T-helper 1 cell treated with Interleukin-12 subunit alpha and Interleukin-12 subunit beta and Interleukin-4 antibody, amounts not matched to agents 30 ng/mL and 1 ng/mL, for 36 hours (primary cell): Measurements from ENCODE around the gene MBTPS2. TPM values are rescaled to one million over a fixed set of nuclear protein-coding genes. Genes with fewer than 3 reads are reported as not detected.
"Not testable (repeated sequence)": the region's sequence is repeated elsewhere in the genome, so short reads cannot be mapped to it uniquely, and the experiment has no call there.

Source experiments
- intact Hi-C: fragments of 100-400 bp; cut with micrococcal nuclease; formaldehyde crosslinking; loops from one replicate; pipeline ENCODE4 v1.15.1; 2024
- total RNA-seq: library from RNA; stranded (reverse); gene quantifications from 2 replicates; pipeline ENCODE4 v1.2.3, GENCODE V29; 2022

Gene MBTPS2
- total RNA-seq, 1 donor from 2014 or later: 10.7 TPM

- intact Hi-C loops: no loop called here
These were observed 16.6 kb downstream of the MBTPS2 start, which contains the start of gene YY2 for GRCh38 chrX:21855937-21856415. Gene YY2, plus strand, starts transcription at chrX:21855987. Its CDS starts 498 bp downstream, at chrX:21856485.

DNA sequence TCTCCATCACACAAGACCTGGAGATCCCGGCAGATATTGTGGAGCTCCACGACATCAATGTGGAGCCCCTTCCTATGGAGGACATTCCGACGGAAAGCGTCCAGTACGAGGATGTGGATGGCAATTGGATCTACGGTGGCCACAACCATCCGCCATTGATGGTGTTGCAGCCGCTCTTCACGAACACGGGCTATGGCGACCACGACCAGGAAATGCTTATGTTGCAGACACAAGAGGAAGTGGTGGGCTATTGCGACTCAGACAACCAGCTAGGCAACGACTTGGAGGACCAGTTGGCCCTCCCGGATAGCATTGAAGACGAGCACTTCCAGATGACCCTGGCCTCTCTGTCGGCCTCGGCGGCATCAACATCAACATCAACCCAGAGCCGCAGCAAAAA lies 17.1 kb downstream of the MBTPS2 start:
- intact Hi-C loops: no loop called here

DNA sequence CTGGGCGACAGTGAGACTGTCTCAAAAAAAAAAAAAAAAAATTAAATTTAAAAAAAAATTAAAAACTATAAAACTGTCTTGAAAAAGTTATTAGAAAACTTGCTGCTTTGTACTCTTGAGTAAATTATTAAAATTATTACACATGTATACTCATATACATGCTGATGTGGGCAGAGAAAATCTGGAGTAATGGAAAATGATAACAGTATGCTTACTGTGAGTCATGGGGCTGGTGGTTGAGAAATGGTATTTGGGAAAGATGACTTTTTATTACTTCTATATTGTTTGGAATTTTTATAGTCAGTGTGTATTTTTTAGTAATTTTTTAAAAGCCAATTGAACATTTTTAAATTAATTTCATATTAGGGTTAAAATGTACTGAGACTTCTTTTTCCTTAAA lies 23.8 kb downstream of the MBTPS2 start:
- intact Hi-C loops: no loop called here

GRCh38 chrX:21865436-21865835 lies 26.0 kb downstream of the MBTPS2 start:
- intact Hi-C loops: no loop called here

DNA sequence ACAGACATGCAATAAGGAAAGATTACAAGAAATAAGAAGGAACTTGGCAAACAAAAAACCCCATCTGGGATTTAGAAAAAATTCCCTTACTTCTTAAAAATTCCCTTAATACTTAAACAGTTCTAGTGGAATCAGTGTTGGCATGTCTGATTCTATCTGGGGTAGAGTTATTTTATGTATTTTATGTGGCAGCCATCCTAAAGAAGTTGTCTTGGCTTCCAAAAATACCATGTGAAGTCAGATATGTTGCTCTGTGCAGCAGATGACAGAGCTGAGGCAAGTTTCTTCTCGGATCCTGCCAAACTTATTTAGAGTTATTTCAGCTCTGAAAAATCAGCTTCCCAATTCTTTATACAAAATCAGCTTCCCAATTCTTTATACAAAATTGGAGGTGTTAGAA lies 31.1 kb downstream of the MBTPS2 start:
- intact Hi-C loops: no loop called here

GRCh38 chrX:21873063-21873775 lies 33.8 kb downstream of the MBTPS2 start:
- intact Hi-C loops: no loop called here

GRCh38 chrX:21874182-21874581 lies 34.8 kb downstream of the MBTPS2 start:
- intact Hi-C loops: not testable (repeated sequence)

DNA sequence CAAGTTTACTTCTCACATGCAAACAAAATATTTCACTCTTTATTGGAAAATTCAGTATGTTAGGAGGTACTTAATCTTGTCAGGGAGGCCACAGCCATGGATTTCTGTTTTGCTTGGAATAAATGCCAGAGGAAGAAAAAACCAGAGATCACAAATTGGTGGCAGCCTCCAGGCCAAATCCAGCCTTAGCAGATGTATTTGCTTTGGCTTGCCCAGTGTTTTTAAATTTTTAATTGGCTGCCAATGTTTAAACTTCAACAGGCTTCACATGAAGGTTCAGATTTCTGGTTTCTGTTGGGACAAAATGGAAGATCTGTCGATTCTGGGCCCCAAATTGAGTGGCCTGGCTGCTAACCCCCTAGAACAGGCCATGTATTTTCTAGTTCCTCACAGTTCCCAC lies 35.6 kb downstream of the MBTPS2 start:
- intact Hi-C loops: no loop called here

DNA sequence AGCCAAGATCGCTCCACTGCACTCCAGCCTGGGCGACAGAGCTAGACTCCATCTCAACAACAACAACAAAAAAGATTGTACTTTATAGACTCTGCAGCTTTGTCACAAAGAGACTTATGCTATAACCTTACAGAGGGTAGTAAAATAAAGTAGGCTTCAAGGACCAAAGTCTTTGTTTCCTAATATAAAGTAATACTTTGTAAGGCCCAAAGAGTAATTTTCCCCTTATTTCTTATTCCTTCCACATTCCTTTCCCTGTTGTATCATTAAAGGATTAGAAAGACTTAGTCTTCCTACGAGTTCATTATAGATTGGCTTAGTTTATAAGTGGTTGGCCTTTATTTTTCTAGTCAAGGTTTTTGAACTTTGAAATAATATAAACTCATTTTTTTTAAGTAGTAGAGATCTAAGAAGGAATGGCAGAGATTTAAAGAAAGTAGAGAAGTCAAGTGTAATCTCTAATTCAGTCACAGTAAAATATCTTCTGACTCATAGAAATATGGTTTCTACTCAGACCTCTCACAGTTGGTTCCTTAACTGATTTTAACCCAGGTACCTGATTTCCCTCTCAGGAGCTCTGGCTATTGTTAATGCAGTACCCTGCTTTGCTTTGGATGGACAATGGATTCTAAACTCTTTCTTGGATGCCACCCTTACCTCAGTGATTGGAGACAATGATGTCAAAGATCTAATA lies 42.6 kb downstream of the MBTPS2 start:
- intact Hi-C loops: no loop called here

DNA sequence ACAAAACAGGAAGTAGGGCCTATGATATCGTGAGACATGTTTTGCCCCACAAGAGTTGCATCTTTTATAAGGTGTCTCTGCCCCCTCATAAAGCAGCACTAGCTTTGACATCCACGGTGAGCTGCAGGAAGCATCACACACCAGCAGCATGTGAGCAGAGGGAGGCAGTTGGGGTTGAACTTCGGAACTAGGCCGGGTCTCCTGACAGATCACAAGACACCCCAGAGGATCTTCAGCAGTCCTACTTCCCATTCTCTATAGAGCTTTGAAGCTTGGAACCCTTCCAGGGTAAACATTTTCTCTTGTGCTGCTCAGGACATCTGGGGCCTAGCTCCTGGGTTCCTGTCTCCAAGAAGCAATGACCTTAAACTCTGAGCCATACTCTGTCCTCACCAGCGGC lies 43.8 kb downstream of the MBTPS2 start:
- intact Hi-C loops: no loop called here

- intact Hi-C loops: no loop called here
These were observed 46.2 kb downstream of the MBTPS2 start for GRCh38 chrX:21885568-21885967.

DNA sequence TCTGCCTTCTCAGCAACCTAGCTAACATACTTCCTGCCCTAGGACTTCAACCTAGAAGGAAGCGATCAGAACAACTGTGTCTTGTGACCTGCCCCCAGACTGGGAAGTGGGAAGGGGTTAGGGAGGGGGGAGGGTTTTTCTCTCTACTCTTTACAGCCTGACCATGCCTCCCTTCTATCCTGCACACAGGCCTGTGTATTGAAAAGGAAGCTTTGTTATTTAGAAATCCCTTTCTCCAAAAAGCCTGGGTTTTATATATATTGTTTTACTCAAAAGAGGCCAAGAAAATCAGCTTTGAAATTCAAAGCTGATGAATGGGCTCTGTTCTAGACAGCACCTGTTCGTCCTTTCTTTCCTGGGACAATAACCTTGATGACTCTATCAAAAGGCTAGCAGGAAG lies 65.9 kb downstream of the MBTPS2 start:
- intact Hi-C loops: no loop called here

- intact Hi-C loops: no loop called here
These were observed 66.5 kb downstream of the MBTPS2 start for GRCh38 chrX:21905953-21906352.

DNA sequence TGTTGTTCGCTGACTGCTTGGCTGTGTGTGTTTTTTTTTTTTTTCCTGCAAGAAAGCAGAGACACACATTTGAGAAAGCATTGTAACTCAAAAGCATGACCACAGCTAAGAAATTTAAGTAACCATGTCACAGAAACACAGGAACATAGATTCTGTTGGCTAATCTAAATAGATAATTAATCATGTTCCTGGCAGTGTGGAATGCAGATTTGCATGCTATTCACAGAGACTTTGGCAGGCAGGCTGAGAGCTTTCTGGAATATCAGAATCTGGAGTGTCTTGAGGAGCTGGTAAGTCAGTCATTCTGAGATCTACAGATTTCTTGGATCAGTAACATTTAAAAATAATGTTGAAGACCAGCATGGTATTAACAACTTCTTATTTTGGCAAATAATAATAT lies 67.8 kb downstream of the MBTPS2 start:
- intact Hi-C loops: no loop called here

GRCh38 chrX:21911481-21911880 lies 72.1 kb downstream of the MBTPS2 start:
- intact Hi-C loops: no loop called here

DNA sequence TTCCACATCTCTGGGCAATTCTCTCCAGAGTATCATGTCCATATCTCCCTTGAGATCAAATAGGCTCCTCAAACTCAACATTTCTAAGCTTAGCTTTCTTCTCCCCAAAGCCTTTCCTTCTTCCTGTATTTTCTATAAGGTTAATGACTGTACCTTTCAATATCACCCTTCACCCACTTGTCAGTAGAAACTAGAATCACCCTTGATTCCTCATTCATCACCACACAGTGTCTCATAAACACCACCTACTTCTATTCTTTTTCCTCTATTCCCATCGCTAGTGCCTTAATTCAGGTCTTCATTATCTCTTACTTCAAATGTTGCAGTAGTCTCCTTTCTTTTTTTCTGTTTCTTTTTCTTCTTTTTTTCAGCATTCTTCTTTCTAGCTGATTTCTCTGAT lies 72.8 kb downstream of the MBTPS2 start:
- intact Hi-C loops: no loop called here

DNA sequence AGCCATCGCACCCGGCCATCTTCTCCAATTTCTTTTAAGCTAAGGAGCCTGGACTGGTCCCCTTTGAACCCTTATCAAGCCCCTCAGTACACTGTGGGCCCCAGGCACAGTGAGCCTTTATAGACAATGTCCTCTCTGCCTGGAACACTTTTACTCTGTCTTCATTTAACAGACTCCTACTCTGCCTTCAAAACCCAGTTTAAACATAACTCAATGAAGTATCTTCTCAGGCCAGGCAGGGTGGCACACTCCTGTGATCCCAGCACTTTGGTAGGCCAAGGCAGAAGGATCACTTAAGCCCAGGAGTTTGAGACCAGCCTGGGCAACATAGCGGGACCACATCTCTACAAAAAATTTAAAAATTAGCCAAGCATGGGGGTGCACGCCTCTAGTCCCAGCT lies 73.6 kb downstream of the MBTPS2 start:
- intact Hi-C loops: no loop called here

DNA sequence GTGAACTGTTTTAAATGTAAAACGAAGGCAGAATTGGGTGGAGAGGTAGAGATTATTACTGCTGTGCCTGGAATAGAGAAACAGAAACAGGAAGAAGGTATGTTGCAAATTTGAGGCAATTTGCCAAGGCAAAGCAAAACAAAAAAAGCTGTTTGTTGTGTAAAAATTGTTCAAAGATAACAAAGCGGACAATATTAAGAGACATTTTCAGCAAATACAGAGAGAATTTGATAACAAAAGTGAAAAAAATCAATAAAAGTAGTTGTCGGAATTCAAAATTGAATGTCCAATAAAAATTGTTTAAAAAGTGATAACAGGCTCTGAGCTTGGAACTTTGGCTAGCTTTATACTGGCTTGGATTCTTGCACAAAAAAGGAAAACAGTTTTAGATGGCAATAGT lies 86.7 kb downstream of the MBTPS2 start:
- intact Hi-C loops: loop anchor here (5.0 kb wide), 2 partner anchors 46 to 84 kb away; no protein-coding TSS in a partner anchor

GRCh38 chrX:21926527-21927278 lies 87.3 kb downstream of the MBTPS2 start:
- intact Hi-C loops: loop anchor here (5.0 kb wide), 2 partner anchors 46 to 84 kb away; no protein-coding TSS in a partner anchor

- intact Hi-C loops: loop anchor here (5.0 kb wide), 2 partner anchors 43 to 87 kb away; no protein-coding TSS in a partner anchor
These were observed 89.8 kb downstream of the MBTPS2 start for GRCh38 chrX:21929209-21929608.

DNA sequence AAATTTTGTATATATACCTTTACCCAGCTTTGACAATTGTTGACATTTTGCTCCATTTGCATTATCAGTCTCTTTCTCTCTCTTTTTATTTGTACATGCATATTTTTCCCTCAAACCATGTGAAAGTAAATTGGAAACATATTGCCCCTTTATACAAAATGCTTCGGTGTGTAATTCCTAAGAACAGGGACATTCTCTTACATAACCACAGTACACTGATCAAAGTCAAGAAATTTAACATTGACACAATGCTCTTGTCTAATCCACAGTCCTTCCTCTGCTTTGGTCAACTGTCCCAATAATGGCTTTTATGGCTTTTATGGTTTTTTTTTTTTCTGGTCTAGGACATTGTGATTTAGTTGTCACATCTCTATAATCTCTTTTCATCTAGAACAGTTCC lies 91.6 kb downstream of the MBTPS2 start:
- intact Hi-C loops: loop anchor here (1.0 kb wide), 1 partner anchor 36 kb away; no protein-coding TSS in a partner anchor
